T-cell (primary cell): ENCODE measurements around the gene UGT3A1. TPM values are rescaled to one million over a fixed set of nuclear protein-coding genes. Genes with fewer than 3 reads are reported as not detected.
"Not testable (repeated sequence)": the region's sequence is repeated elsewhere in the genome, so short reads cannot be mapped to it uniquely, and the experiment has no call there.

Experiments used
- ATAC-seq, 4 experiments: fragments of 200-7000 bp in 3 of 4; fragments of 150-1000 bp in 1 of 4; cut with Tn5 transposase; replicated peaks in 1 of 4; 1 replicate in 3 of 4; 2 replicates in 1 of 4; pipeline ENCODE4 v1.10.0; 2021; ENCODE audit warnings: moderate library complexity in 3 of 4, mild to moderate bottlenecking in 2 of 4, moderate number of reproducible peaks in 1 of 4
- CTCF ChIA-PET, 2 donors: fragments of 300-600 bp; sonication (Branson Sonifier 250); formaldehyde crosslinking; loops; one replicate each; lab custom pipeline; 2022; ENCODE audit warnings: antibody characterized with exemption in 2 of 2; lab: Charles Lee
- POLR2A ChIA-PET, 2 donors: fragments of 300-600 bp; sonication (Branson Sonifier 250); formaldehyde crosslinking; loops; one replicate each; lab custom pipeline; 2022; ENCODE audit warnings: antibody characterized with exemption in 2 of 2; lab: Charles Lee
- DNase-seq, 35 experiments: peaks; one replicate each; pipeline versions ENCODE4 v3.0.0 to v3.0.0-alpha.2; 2013 to 2023
- H3K27ac ChIP-seq: one replicate; pipeline ENCODE4 v1.5.1; 2013; ENCODE audit warnings: low read length
- H3K27me3 ChIP-seq, 2 experiments: replicated peaks in 1 of 2; 1 replicate in 1 of 2; 2 replicates in 1 of 2; pipeline versions ENCODE4 v1.6.1 to v1.7.0; 2013; ENCODE audit warnings: low read length in 1 of 2, mixed read lengths in 1 of 2; ENCODE audit not compliant: control insufficient read depth in 2 of 2, insufficient read depth in 2 of 2; ENCODE audit errors: extremely low read depth in 1 of 2
- H3K36me3 ChIP-seq, 2 donors: 1 replicate in 1 of 2; 2 replicates in 1 of 2; pipeline versions ENCODE4 v1.6.1 to v1.7.0; 2013; ENCODE audit warnings: low read length in 1 of 2; ENCODE audit not compliant: control insufficient read depth in 2 of 2, insufficient read depth in 1 of 2; ENCODE audit errors: extremely low read depth in 1 of 2
- H3K4me1 ChIP-seq, 2 experiments: 1 replicate in 1 of 2; 2 replicates in 1 of 2; pipeline versions ENCODE4 v1.6.1 to v1.7.0; 2013; ENCODE audit warnings: low read length in 2 of 2, mixed read lengths in 1 of 2; ENCODE audit not compliant: insufficient read depth in 2 of 2, control insufficient read depth in 1 of 2; ENCODE audit errors: extremely low read depth in 1 of 2
- H3K4me3 ChIP-seq, 2 donors: 1 replicate in 1 of 2; 2 replicates in 1 of 2; pipeline versions ENCODE4 v1.5.1 to v1.7.0; 2013; ENCODE audit warnings: mild to moderate bottlenecking in 2 of 2, low read length in 1 of 2, moderate library complexity in 1 of 2; ENCODE audit not compliant: control insufficient read depth in 1 of 2; ENCODE audit errors: extremely low read depth in 1 of 2
- H3K9me3 ChIP-seq: 2 replicates; pipeline ENCODE4 v1.7.0; 2013
- H3K27ac Mint-ChIP-seq, 2 donors: one replicate each; pipeline ENCODE4 v1.8.0; 2020 to 2021; ENCODE audit warnings: mild to moderate bottlenecking in 2 of 2, mixed read lengths in 2 of 2
- H3K27me3 Mint-ChIP-seq, 2 donors: one replicate each; pipeline ENCODE4 v1.8.0; 2021 to 2022; ENCODE audit warnings: mixed read lengths in 2 of 2
- H3K36me3 Mint-ChIP-seq: one replicate; pipeline ENCODE4 v1.8.0; 2021; ENCODE audit warnings: mixed read lengths
- H3K4me1 Mint-ChIP-seq, 3 donors: one replicate each; pipeline ENCODE4 v1.8.0; 2020 to 2022; ENCODE audit warnings: mixed read lengths in 3 of 3, mild to moderate bottlenecking in 1 of 3
- H3K4me3 Mint-ChIP-seq, 3 donors: one replicate each; pipeline ENCODE4 v1.8.0; 2020 to 2022; ENCODE audit warnings: mild to moderate bottlenecking in 3 of 3, mixed read lengths in 3 of 3, moderate library complexity in 3 of 3
- H3K9me3 Mint-ChIP-seq, 3 donors: one replicate each; pipeline ENCODE4 v1.8.0; 2020 to 2022; ENCODE audit warnings: mixed read lengths in 3 of 3
- WGBS: methylation state at CpG from one replicate; pipeline ENCODE4 v1.1.5; 2013; ENCODE audit warnings: missing lambda C conversion rate; ENCODE audit not compliant: insufficient coverage; 5-methylcytosine and 5-hydroxymethylcytosine counted together
- total RNA-seq, 35 experiments: library from RNA in 6 of 35; stranded (reverse) in 6 of 35; fragments of 120-200 nt in 1 of 35; gene quantifications; one replicate each; pipeline versions ENCODE4 v1.2.1 to v1.2.4 and lab custom pipeline; 2013 to 2026

The UGT3A1 gene
- total RNA-seq, 5 donors from 2014 or later (not counting 1 experiment from before 2014, with no cell fraction given): not detected

GRCh38 chr5:35999547-35999946 lies 8.4 kb upstream of the UGT3A1 start:
- Mint-ChIP-seq H3K36me3 (no peaks in the 10 kb centered on the region), H3K27me3 (peaks cover 5 to 10% of the 10 kb centered on the region in 2 donors), H3K9me3 (no peaks in the 10 kb centered on the region), H3K27ac (no peak overlapping the region), H3K4me1 (no peaks in the 10 kb centered on the region), H3K4me3 (no peak overlapping the region)
- H3K4me3 ChIP-seq: no peak overlapping the region
- H3K27ac ChIP-seq: no peak overlapping the region
- no peaks in the 10 kb centered on the region for H3K9me3 ChIP-seq
- peaks cover 0 to 4% of the 10 kb centered on the region in 2 experiments for H3K27me3 ChIP-seq
- ChIA-PET CTCF (no interaction called here), POLR2A (no interaction called here)
- no peak for ATAC-seq
- H3K4me1 ChIP-seq: no peaks in the 10 kb centered on the region
- no CpG with 5 or more reads among the region's 1 CpG for WGBS
- no peak for DNase-seq
- H3K36me3 ChIP-seq: no peaks in the 10 kb centered on the region

GRCh38 chr5:35996076-35996475 lies 4.9 kb upstream of the UGT3A1 start:
- no peak overlapping the region for H3K4me3 ChIP-seq
- H3K9me3 ChIP-seq: no peaks in the 10 kb centered on the region
- no peak for ATAC-seq
- Mint-ChIP-seq H3K27me3 (peaks cover 7 to 13% of the 10 kb centered on the region in 2 donors), H3K4me3 (no peak overlapping the region), H3K9me3 (no peaks in the 10 kb centered on the region), H3K4me1 (no peaks in the 10 kb centered on the region), H3K36me3 (no peaks in the 10 kb centered on the region), H3K27ac (no peak overlapping the region)
- WGBS: no CpG with 5 or more reads among the region's 4 CpGs
- H3K36me3 ChIP-seq: no peaks in the 10 kb centered on the region
- ChIA-PET CTCF (no interaction called here), POLR2A (no interaction called here)
- no peak for DNase-seq
- peaks cover 0 to 3% of the 10 kb centered on the region in 2 experiments for H3K27me3 ChIP-seq
- no peak overlapping the region for H3K27ac ChIP-seq
- H3K4me1 ChIP-seq: no peaks in the 10 kb centered on the region

- Histone ChIP-seq H3K4me1 (no peaks in the 10 kb centered on the region), H3K9me3 (no peaks in the 10 kb centered on the region), H3K36me3 (no peaks in the 10 kb centered on the region), H3K27me3 (peaks cover 5 to 11% of the 10 kb centered on the region in 2 experiments), H3K27ac (no peak overlapping the region), H3K4me3 (no peak overlapping the region)
- no peak overlapping the region for H3K27ac Mint-ChIP-seq
- H3K27me3 Mint-ChIP-seq: peaks cover 13 to 34% of the 10 kb centered on the region in 2 donors
- 55% methylated on average over 8 of the region's 12 CpGs for WGBS
- ChIA-PET CTCF (no interaction called here), POLR2A (no interaction called here)
- ATAC-seq (no peak), DNase-seq (no peak)
- H3K36me3 Mint-ChIP-seq: no peaks in the 10 kb centered on the region
- H3K4me3 Mint-ChIP-seq: no peak overlapping the region
- no peaks in the 10 kb centered on the region for H3K9me3 Mint-ChIP-seq
- H3K4me1 Mint-ChIP-seq: no peaks in the 10 kb centered on the region
Measured at GRCh38 chr5:35990520-35990919, 670 bp downstream of the UGT3A1 start.

GRCh38 chr5:35988529-35988928 lies 2.7 kb downstream of the UGT3A1 start:
- CTCF ChIA-PET: no interaction called here
- no peaks in the 10 kb centered on the region for H3K4me1 Mint-ChIP-seq
- POLR2A ChIA-PET: no interaction called here
- H3K27ac ChIP-seq: no peak overlapping the region
- no peaks in the 10 kb centered on the region for H3K4me1 ChIP-seq
- H3K36me3 Mint-ChIP-seq: no peaks in the 10 kb centered on the region
- H3K27ac Mint-ChIP-seq: no peak overlapping the region
- H3K4me3 Mint-ChIP-seq: no peak overlapping the region
- no peak for DNase-seq
- no peak overlapping the region for H3K4me3 ChIP-seq
- no peak for ATAC-seq
- H3K9me3 ChIP-seq: no peaks in the 10 kb centered on the region
- peaks cover 5 to 11% of the 10 kb centered on the region in 2 experiments for H3K27me3 ChIP-seq
- no peaks in the 10 kb centered on the region for H3K36me3 ChIP-seq
- H3K9me3 Mint-ChIP-seq: no peaks in the 10 kb centered on the region
- 90% methylated on average over 2 of the region's 4 CpGs for WGBS
- peaks cover 13 to 30% of the 10 kb centered on the region in 2 donors for H3K27me3 Mint-ChIP-seq

- no peaks in the 10 kb centered on the region for H3K4me1 ChIP-seq
- H3K36me3 ChIP-seq: no peaks in the 10 kb centered on the region
- Mint-ChIP-seq H3K27ac (no peak overlapping the region), H3K27me3 (peaks cover 13 to 32% of the 10 kb centered on the region in 2 donors), H3K9me3 (peaks cover 2 to 4% (median 2%) of the 10 kb centered on the region in 3 donors), H3K36me3 (no peaks in the 10 kb centered on the region), H3K4me3 (no peak overlapping the region), H3K4me1 (no peaks in the 10 kb centered on the region)
- no peak overlapping the region for H3K27ac ChIP-seq
- CTCF ChIA-PET: interaction anchor here in 1 of 2 donors (0.6 kb wide), 1 partner anchor 24 kb away, joined by 3 read pairs; no protein-coding TSS in a partner anchor
- H3K9me3 ChIP-seq: no peaks in the 10 kb centered on the region
- WGBS: no CpG with 5 or more reads among the region's 3 CpGs
- H3K4me3 ChIP-seq: no peak overlapping the region
- no peak for DNase-seq
- POLR2A ChIA-PET: no interaction called here
- ATAC-seq: no peak
- peaks cover 5 to 11% of the 10 kb centered on the region in 2 experiments for H3K27me3 ChIP-seq
Measured at GRCh38 chr5:35987776-35988175, 3.4 kb downstream of the UGT3A1 start.

GRCh38 chr5:35979715-35980114 lies 11.5 kb downstream of the UGT3A1 start:
- ChIA-PET CTCF (interaction anchor here in 1 of 2 donors (1.1 kb wide), 1 partner anchor 12 kb away, joined by 3 read pairs; the partner anchor contains the start of gene UGT3A1), POLR2A (no interaction called here)
- Histone ChIP-seq H3K36me3 (no peaks in the 10 kb centered on the region), H3K4me3 (no peak overlapping the region), H3K27ac (no peak overlapping the region), H3K9me3 (no peaks in the 10 kb centered on the region), H3K27me3 (peaks cover 0 to 3% of the 10 kb centered on the region in 2 experiments), H3K4me1 (no peaks in the 10 kb centered on the region)
- no peak for DNase-seq
- Mint-ChIP-seq H3K4me1 (no peaks in the 10 kb centered on the region), H3K36me3 (peaks cover 3% of the 10 kb centered on the region), H3K27ac (no peak overlapping the region), H3K4me3 (no peak overlapping the region), H3K27me3 (peaks cover 6 to 9% of the 10 kb centered on the region in 2 donors), H3K9me3 (peaks cover 18 to 27% (median 20%) of the 10 kb centered on the region in 3 donors)
- ATAC-seq: no peak

GRCh38 chr5:35976859-35977258 lies 14.3 kb downstream of the UGT3A1 start:
- POLR2A ChIA-PET, H3K9me3 ChIP-seq, H3K4me3 Mint-ChIP-seq, DNase-seq, H3K27me3 Mint-ChIP-seq, H3K36me3 Mint-ChIP-seq, H3K27ac ChIP-seq, H3K27ac Mint-ChIP-seq, CTCF ChIA-PET, H3K27me3 ChIP-seq, H3K4me3 ChIP-seq, ATAC-seq, H3K4me1 Mint-ChIP-seq, H3K36me3 ChIP-seq, H3K4me1 ChIP-seq: not testable (repeated sequence)
- H3K9me3 Mint-ChIP-seq: peaks cover 11 to 21% (median 14%) of the 10 kb centered on the region in 3 donors
- WGBS: 56% methylated on average over 1 of the region's 3 CpGs
